ENCODE measurements around the gene RND1.
"Not testable (repeated sequence)": the region's sequence is repeated elsewhere in the genome, so short reads cannot be mapped to it uniquely, and the experiment has no call there.

DNA sequence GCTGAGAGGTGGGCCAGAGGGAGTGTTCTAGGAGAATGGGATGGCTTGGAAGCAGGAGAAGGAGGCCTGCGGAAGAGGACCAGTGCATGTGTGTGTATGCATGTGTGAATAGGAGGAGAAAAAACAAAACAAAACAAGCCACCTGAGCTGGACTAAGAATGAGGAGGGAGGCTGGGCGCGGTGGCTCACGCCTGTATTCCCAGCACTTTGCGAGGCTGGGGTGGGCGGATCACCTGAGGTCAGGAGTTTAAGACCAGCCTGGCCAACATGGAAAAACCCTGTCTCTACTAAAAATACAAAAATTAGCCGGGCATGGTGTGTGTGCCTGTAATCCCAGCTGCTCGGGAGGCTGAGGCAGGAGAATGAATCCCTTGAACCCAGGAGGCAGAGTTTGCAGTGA, 7.9 kb upstream of the RND1 start:
- not testable (repeated sequence) for TF ChIP-seq POLR2A, POLR2AphosphoS5, EP300 (IDR thresholded peaks at IDR 0.05)
- TF ChIP-seq, protein P1, sequence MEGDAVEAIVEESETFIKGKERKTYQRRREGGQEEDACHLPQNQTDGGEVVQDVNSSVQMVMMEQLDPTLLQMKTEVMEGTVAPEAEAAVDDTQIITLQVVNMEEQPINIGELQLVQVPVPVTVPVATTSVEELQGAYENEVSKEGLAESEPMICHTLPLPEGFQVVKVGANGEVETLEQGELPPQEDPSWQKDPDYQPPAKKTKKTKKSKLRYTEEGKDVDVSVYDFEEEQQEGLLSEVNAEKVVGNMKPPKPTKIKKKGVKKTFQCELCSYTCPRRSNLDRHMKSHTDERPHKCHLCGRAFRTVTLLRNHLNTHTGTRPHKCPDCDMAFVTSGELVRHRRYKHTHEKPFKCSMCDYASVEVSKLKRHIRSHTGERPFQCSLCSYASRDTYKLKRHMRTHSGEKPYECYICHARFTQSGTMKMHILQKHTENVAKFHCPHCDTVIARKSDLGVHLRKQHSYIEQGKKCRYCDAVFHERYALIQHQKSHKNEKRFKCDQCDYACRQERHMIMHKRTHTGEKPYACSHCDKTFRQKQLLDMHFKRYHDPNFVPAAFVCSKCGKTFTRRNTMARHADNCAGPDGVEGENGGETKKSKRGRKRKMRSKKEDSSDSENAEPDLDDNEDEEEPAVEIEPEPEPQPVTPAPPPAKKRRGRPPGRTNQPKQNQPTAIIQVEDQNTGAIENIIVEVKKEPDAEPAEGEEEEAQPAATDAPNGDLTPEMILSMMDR (IDR thresholded peaks at IDR 0.05), result not testable (repeated sequence)
